GM18517 (cell line): ENCODE data around the gene SPC24.
"Not testable (repeated sequence)": the region's sequence is repeated elsewhere in the genome, so short reads cannot be mapped to it uniquely, and the experiment has no call there.

Experiments
- ATAC-seq: cut with Tn5 transposase; IDR thresholded peaks from one replicate; pipeline ENCODE4 v1.9.1; 2021; ENCODE audit warnings: mild to moderate bottlenecking, moderate library complexity; ENCODE audit not compliant: unreplicated experiment

The SPC24 gene

GRCh38 chr19:11166281-11167142 is 10.9 kb upstream of the SPC24 start:
- no peak for ATAC-seq

GRCh38 chr19:11165486-11166030 is 10.0 kb upstream of the SPC24 start:
- no peak for ATAC-seq

- no peak for ATAC-seq
These were observed 9.4 kb upstream of the SPC24 start for GRCh38 chr19:11164879-11165406.

GRCh38 chr19:11164296-11164695 is 8.7 kb upstream of the SPC24 start:
- ATAC-seq, result no peak

- not testable (repeated sequence) for ATAC-seq
These were observed 4.8 kb upstream of the SPC24 start for GRCh38 chr19:11160440-11160768.

- ATAC-seq, result no peak
These were observed 4.2 kb upstream of the SPC24 start for GRCh38 chr19:11159598-11160439.

GRCh38 chr19:11154683-11155047 is 917 bp downstream of the SPC24 start:
- no peak for ATAC-seq

- ATAC-seq, result no peak
These were observed 3.1 kb downstream of the SPC24 start for GRCh38 chr19:11152318-11153062.

GRCh38 chr19:11151181-11151580 is 4.4 kb downstream of the SPC24 start:
- no peak for ATAC-seq

- no peak for ATAC-seq
These were observed 7.6 kb downstream of the SPC24 start for GRCh38 chr19:11148001-11148400.

- no peak for ATAC-seq
These were observed 10.1 kb downstream of the SPC24 start for GRCh38 chr19:11145536-11145924.

GRCh38 chr19:11142528-11143171 is 12.9 kb downstream of the SPC24 start:
- no peak for ATAC-seq

GRCh38 chr19:11141937-11142527 is 13.6 kb downstream of the SPC24 start:
- ATAC-seq, result no peak

GRCh38 chr19:11140896-11141295 is 14.7 kb downstream of the SPC24 start:
- no peak for ATAC-seq

- ATAC-seq, result not testable (repeated sequence)
These were observed 15.5 kb downstream of the SPC24 start for GRCh38 chr19:11140023-11140538.

GRCh38 chr19:11138601-11139300 is 16.8 kb downstream of the SPC24 start:
- no peak for ATAC-seq

GRCh38 chr19:11137542-11138384 is 17.8 kb downstream of the SPC24 start:
- no peak for ATAC-seq

- ATAC-seq, result no peak
These were observed 19.0 kb downstream of the SPC24 start for GRCh38 chr19:11136400-11137101.
